ENCODE results near the gene OXA1L. TPM values are rescaled to one million over a fixed set of nuclear protein-coding genes. Genes with fewer than 3 reads are reported as not detected.

Gene OXA1L
- total RNA-seq, 1 donor from 2014 or later, result 68.3 TPM

DNA sequence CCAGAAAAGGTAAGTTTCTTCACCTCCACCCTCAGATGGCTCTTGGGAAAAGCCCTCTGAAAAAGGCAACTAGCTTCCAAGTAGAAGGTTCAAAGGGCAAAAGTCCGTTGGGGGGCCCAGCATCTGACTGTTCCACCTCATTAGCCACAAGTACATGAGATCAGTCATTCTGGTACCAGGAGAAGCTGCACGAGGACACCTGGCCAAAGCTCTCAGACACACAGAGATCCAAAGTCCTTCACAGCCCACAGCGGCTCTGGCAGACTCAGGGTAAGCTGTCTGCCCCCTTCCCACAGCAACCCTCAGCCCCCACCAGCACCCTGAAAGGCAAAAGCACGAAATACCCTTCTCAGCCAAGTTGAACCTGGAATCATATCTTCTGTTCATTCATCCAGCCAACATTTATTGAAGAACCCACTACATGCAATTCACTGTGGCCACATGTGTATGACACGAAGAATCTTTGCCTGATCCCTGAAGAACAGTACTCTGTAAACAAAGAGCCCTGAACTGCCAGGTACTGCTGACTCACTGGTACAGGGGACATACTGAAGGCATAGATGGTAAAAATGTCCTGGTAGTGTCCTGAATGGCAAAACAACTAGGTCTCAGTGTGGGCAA lies 29.7 kb downstream of the OXA1L start:
- DNase-seq (ENCODE audit: low spot score in 2 of 2), result no peak
- intact Hi-C loops (cut with DNase I), result no loop called here
- no peaks in the 10 kb centered on the region for H3K27me3 ChIP-seq
- no peaks in the 10 kb centered on the region for H3K9me3 ChIP-seq
- TF ChIP-seq, protein P1, sequence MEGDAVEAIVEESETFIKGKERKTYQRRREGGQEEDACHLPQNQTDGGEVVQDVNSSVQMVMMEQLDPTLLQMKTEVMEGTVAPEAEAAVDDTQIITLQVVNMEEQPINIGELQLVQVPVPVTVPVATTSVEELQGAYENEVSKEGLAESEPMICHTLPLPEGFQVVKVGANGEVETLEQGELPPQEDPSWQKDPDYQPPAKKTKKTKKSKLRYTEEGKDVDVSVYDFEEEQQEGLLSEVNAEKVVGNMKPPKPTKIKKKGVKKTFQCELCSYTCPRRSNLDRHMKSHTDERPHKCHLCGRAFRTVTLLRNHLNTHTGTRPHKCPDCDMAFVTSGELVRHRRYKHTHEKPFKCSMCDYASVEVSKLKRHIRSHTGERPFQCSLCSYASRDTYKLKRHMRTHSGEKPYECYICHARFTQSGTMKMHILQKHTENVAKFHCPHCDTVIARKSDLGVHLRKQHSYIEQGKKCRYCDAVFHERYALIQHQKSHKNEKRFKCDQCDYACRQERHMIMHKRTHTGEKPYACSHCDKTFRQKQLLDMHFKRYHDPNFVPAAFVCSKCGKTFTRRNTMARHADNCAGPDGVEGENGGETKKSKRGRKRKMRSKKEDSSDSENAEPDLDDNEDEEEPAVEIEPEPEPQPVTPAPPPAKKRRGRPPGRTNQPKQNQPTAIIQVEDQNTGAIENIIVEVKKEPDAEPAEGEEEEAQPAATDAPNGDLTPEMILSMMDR (IDR thresholded peaks at IDR 0.05), result no peak
- H3K4me1 ChIP-seq, result no peaks in the 10 kb centered on the region
- no peak overlapping the region for H3K4me3 ChIP-seq
- H3K27ac ChIP-seq, result no peak overlapping the region
- no peaks in the 10 kb centered on the region for H3K36me3 ChIP-seq

GRCh38 chr14:22797017-22797917 lies 30.8 kb downstream of the OXA1L start:
- H3K9me3 ChIP-seq, result no peaks in the 10 kb centered on the region

GRCh38 chr14:22798528-22798927 lies 32.0 kb downstream of the OXA1L start:
- H3K36me3 ChIP-seq, result no peaks in the 10 kb centered on the region
- DNase-seq (ENCODE audit: low spot score in 2 of 2), result no peak
- H3K27me3 ChIP-seq, result no peaks in the 10 kb centered on the region
- no peak overlapping the region for H3K4me3 ChIP-seq
- TF ChIP-seq, protein P1 (IDR thresholded peaks at IDR 0.05), result no peak
- H3K4me1 ChIP-seq, result no peaks in the 10 kb centered on the region
- H3K9me3 ChIP-seq, result no peaks in the 10 kb centered on the region
- no peak overlapping the region for H3K27ac ChIP-seq
- intact Hi-C loops (cut with DNase I), result no loop called here

More at GRCh38 chr14:22797017-22797917, 30.8 kb downstream of the OXA1L start:
- no peaks in the 10 kb centered on the region for H3K4me1 ChIP-seq
- no peaks in the 10 kb centered on the region for H3K27me3 ChIP-seq
- DNase-seq (ENCODE audit: low spot score in 2 of 2), result no peak
- intact Hi-C loops (cut with DNase I), result no loop called here
- H3K4me3 ChIP-seq, result no peak overlapping the region
- TF ChIP-seq, protein P1 (IDR thresholded peaks at IDR 0.05), result no peak
- no peak overlapping the region for H3K27ac ChIP-seq
- no peaks in the 10 kb centered on the region for H3K36me3 ChIP-seq

- Histone ChIP-seq H3K9me3 (no peaks in the 10 kb centered on the region), H3K27me3 (no peaks in the 10 kb centered on the region), H3K36me3 (no peaks in the 10 kb centered on the region), H3K27ac (no peak overlapping the region), H3K4me1 (no peaks in the 10 kb centered on the region), H3K4me3 (no peak overlapping the region)
- TF ChIP-seq, protein P1 (IDR thresholded peaks at IDR 0.05), result no peak
- intact Hi-C loops (cut with DNase I), result no loop called here
- no peak for DNase-seq (ENCODE audit: low spot score in 2 of 2)
Measured at GRCh38 chr14:22800346-22800745, 33.9 kb downstream of the OXA1L start.

DNA sequence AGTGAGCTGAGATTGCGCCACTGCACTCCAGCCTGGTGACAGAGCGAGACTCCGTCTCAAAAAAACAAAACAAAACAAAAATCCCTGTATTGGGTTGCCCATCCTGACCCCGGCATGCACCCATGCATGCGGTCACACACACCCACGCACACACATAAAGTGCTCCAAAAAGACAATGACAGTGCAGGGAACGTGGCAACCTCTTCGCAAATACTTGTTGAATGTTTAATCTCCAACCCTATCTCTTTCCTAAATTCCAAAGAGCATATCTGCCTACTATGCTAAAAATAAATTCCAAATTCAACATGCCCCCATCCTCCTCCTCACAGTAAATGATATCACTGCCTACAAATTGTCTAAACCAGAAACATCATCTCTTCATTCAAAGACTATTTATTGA lies 35.2 kb downstream of the OXA1L start:
- Histone ChIP-seq H3K9me3 (no peaks in the 10 kb centered on the region), H3K4me1 (no peaks in the 10 kb centered on the region), H3K27ac (no peak overlapping the region), H3K36me3 (no peaks in the 10 kb centered on the region), H3K4me3 (no peak overlapping the region), H3K27me3 (no peaks in the 10 kb centered on the region)
- TF ChIP-seq, protein P1 (IDR thresholded peaks at IDR 0.05), result no peak
- no peak for DNase-seq (ENCODE audit: low spot score in 2 of 2)
- intact Hi-C loops (cut with DNase I), result no loop called here
